ENCODE results near the gene C19orf85.

Gene C19orf85

DNA sequence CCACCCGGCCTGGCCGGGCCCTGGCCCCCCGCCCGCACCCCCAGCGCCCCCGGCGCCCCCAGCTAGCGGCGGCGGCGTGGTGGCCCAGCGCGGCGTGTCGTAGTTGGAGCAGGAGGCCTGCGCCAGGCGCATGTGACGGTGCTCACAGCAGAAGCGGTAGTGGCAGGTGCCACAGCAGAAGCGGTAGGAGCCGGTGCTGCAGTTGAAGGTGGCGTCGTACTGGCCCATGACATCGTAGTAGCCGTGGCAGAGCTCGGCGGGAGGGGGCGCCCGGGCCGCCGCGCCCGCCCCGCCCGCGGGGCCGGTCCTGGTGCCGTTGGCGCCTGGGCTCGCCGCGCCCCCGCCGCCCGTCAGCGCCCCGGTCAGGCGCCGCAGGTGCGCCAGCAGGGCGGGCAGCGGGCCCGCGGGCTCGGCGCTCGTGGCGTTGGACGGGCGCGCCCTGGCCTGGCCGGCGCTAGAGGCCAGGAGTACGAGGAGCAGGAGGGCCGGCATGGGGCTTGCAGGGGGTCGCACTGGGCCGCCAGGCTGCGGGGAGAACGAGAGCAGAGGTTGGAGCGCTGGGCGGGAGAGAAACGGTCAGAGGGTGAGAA lies 22.1 kb downstream of the C19orf85 start:
- in situ Hi-C loops (cut with HindIII; ENCODE audit: low pct_ligation_motif_present, low sequenced_read_pairs) = no loop called here
- TF ChIP-seq, protein P1, sequence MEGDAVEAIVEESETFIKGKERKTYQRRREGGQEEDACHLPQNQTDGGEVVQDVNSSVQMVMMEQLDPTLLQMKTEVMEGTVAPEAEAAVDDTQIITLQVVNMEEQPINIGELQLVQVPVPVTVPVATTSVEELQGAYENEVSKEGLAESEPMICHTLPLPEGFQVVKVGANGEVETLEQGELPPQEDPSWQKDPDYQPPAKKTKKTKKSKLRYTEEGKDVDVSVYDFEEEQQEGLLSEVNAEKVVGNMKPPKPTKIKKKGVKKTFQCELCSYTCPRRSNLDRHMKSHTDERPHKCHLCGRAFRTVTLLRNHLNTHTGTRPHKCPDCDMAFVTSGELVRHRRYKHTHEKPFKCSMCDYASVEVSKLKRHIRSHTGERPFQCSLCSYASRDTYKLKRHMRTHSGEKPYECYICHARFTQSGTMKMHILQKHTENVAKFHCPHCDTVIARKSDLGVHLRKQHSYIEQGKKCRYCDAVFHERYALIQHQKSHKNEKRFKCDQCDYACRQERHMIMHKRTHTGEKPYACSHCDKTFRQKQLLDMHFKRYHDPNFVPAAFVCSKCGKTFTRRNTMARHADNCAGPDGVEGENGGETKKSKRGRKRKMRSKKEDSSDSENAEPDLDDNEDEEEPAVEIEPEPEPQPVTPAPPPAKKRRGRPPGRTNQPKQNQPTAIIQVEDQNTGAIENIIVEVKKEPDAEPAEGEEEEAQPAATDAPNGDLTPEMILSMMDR (IDR thresholded peaks at IDR 0.05; ENCODE audit: low read depth, low read length, missing control alignments) = no peak
- no peak for DNase-seq
- Histone ChIP-seq H3K4me3 (ENCODE audit: low read depth, low read length) (no peak overlapping the region), H3K27me3 (replicated peaks) (peaks cover 42% of the 10 kb centered on the region), H3K36me3 (replicated peaks) (no peaks in the 10 kb centered on the region), H3K27ac (no peak overlapping the region)

DNA sequence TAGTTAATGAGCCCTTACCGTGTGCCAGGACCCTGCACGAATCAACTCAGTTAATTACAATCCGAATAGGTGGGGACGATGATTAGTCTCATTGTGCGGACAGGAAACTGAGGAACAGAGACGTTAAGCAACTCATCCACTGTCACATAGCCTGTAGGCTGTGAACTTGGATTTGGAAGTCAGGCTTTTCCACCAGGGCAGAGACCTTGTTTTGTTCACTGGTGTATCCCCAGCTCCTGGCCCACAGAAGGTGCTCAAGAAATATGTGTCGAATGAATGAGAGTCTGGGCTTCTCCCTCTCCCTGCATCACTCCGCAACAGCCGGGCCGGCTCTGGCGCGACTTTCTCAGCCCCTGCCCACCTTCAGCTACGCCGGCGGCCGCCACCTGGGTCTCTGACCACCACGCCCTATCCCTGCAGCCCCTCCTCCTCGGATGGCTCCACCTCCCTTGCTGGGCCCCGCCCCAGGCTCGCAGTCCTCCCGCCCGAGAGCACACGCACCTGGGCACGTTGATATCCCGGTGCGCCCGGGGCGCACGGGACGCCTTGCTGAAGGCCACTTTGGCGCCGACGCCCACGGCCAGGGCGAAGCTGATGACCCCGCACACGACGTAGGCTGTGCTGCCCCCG lies 22.7 kb downstream of the C19orf85 start:
- Histone ChIP-seq H3K4me3 (ENCODE audit: low read depth, low read length) (no peak overlapping the region), H3K27me3 (replicated peaks) (peaks cover 40% of the 10 kb centered on the region), H3K27ac (no peak overlapping the region), H3K36me3 (replicated peaks) (no peaks in the 10 kb centered on the region)
- in situ Hi-C loops (cut with HindIII; ENCODE audit: low pct_ligation_motif_present, low sequenced_read_pairs) = no loop called here
- no peak for DNase-seq
- TF ChIP-seq, protein P1 (IDR thresholded peaks at IDR 0.05; ENCODE audit: low read depth, low read length, missing control alignments) = no peak

DNA sequence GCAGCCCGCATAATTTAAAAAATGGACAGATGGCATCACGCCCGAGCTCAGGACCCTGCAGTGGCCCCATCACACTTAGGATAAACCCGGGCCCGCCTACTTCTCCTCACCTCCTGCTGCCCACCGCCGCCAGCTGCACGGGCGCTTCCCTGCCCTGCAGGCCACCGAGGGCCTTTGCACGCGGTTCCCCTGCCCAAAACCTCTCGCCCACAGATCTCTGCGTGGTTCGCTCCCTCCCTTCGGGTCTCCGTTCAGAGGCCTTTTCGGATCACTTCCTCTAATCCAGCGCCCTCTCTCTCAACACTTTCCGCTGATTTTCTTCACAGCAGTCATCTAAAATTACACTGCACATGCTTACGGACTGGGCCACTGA lies 23.2 kb downstream of the C19orf85 start:
- Histone ChIP-seq H3K27ac (no peak overlapping the region), H3K36me3 (replicated peaks) (no peaks in the 10 kb centered on the region), H3K27me3 (replicated peaks) (peaks cover 40% of the 10 kb centered on the region), H3K4me3 (ENCODE audit: low read depth, low read length) (no peak overlapping the region)
- no peak for DNase-seq
- TF ChIP-seq, protein P1 (IDR thresholded peaks at IDR 0.05; ENCODE audit: low read depth, low read length, missing control alignments) = no peak
- in situ Hi-C loops (cut with HindIII; ENCODE audit: low pct_ligation_motif_present, low sequenced_read_pairs) = no loop called here

DNA sequence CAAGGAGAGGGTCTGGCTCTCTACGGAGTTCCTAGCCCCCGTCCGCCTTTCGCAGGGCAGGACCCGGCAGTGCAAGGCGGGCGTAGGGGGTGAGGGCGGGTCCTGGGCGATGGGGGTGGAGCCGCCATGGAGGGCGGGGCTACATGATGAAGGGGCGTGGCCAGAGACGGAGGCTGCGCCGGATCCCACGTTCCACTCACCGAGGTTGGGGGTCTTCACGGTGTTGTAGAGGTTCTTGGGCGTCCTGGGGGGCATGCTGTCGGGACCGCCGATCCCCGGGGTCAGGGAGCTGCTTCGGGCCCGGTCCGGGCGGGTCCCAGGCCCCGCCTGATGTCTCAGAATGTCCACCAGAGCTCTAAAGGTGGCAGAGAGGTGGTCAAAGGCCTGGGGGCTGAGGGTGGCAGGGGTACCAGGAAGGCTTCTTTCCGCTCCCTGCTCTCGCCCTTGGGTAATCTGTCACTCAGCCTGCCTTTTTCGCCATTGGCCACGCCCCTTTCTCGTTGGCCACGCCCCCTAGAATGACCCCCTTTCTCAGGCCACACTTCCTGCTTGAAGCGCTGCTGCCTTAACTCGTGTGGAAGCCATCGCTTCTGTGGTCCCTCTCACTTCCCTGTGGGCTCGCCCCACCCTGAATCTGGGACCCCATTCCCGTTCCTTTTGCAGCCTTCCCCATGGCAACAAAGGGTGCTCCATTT lies 24.0 kb downstream of the C19orf85 start:
- H3K27ac ChIP-seq = no peak overlapping the region
- in situ Hi-C loops (cut with HindIII; ENCODE audit: low pct_ligation_motif_present, low sequenced_read_pairs) = no loop called here
- no peak overlapping the region for H3K4me3 ChIP-seq (ENCODE audit: low read depth, low read length)
- H3K36me3 ChIP-seq (replicated peaks) = no peaks in the 10 kb centered on the region
- DNase-seq = no peak
- TF ChIP-seq, protein P1 (IDR thresholded peaks at IDR 0.05; ENCODE audit: low read depth, low read length, missing control alignments) = no peak
- H3K27me3 ChIP-seq (replicated peaks) = peaks cover 40% of the 10 kb centered on the region

DNA sequence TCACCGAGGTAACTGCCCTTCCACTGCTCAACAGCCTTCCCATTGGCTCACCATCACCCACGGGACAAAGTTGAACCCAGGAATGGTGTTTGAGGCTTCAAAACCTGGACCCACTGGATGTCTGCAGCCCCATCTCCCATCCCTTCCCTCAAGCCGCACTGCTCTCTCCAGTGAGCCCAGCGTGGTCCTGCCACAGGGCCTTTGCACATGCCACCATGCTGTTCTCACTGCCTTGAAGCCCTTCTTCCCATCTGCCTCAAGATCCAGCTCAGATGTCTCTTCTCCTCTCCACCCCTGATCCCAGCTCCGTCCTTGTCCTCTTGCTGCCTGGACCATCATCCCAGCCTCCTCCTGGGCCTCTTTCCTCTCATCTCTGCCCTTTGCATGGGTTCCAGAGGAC lies 25.5 kb downstream of the C19orf85 start:
- TF ChIP-seq, protein P1 (IDR thresholded peaks at IDR 0.05; ENCODE audit: low read depth, low read length, missing control alignments) = no peak
- no peak overlapping the region for H3K27ac ChIP-seq
- no peaks in the 10 kb centered on the region for H3K36me3 ChIP-seq (replicated peaks)
- in situ Hi-C loops (cut with HindIII; ENCODE audit: low pct_ligation_motif_present, low sequenced_read_pairs) = no loop called here
- peaks cover 34% of the 10 kb centered on the region for H3K27me3 ChIP-seq (replicated peaks)
- no peak for DNase-seq
- no peak overlapping the region for H3K4me3 ChIP-seq (ENCODE audit: low read depth, low read length)
